HG03196 (cell line): Measurements from ENCODE around the gene LDLRAD1.
"Not testable (repeated sequence)": the region's sequence is repeated elsewhere in the genome, so short reads cannot be mapped to it uniquely, and the experiment has no call there.

Experiments used
- ATAC-seq: cut with Tn5 transposase; IDR thresholded peaks from one replicate; pipeline ENCODE4 v1.9.1; 2021; ENCODE audit not compliant: unreplicated experiment

LDLRAD1 gene, protein sequence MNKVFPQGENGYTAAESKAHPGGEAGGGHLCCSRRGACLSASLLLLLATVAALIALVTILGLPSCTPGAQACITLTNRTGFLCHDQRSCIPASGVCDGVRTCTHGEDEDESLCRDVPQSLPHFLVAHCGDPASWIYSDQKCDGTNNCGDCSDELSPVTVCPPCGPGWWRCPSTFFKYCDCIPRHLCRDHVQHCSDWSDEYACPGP

DNA sequence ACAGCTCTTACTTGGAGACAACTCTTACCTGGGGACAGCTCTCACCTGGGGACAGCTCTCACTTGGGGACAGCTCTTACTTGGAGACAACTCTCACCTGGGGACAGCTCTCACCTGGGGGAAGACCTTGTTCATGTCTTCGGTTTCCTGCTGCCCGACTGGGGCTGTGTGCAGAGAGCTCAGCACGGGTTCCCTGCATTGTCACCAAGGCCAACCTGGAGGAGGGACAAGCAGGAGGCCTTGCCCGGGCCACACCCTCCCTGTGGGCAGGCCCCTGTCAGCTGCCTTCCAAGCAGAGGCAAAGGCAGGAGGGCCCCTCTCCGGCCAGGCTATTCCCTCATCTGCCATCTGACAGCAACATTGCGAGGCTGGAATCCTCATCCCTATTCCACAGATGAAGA is at the start of gene LDLRAD1:
LDLRAD1 (minus strand) TSS at position 208 of the 400 bp plus-strand sequence; CDS start at position 134, 74 bp downstream.
- no peak for ATAC-seq

DNA sequence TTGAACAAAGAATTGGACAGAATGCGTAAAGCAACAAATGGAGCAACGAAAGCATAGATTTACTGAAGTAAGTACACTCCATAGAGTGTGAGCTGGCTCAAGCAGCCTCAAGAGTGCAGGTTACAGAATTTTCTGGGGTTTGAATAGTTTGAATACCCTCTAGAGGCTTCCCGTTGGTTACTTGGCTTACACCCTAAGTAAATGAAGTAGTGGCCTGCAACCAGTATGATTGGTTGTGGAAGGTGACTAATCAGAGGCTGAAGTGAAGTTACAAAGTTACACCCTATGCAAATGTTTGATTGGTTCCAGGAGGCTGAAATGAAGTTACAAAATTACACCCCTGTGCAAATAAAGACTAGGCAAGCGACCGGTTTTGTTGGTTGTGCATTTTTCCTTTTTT is 46.3 kb upstream of the LDLRAD1 start:
- ATAC-seq, result no peak

DNA sequence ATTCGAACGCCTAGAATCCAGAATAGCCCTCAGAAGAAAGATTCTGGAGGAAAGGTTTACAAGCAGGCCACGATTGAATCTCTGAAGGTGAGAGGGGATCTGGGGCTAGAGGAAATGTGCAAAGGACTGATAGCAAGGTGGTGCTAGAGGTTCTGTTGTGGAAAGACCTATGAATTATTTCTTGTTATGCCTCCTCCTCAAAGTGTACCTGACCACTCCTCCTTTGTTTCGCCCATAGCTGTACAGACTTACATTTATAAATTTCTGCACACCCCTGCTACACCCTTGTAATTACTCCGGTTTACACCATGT is 36.4 kb upstream of the LDLRAD1 start:
- no peak for ATAC-seq

DNA sequence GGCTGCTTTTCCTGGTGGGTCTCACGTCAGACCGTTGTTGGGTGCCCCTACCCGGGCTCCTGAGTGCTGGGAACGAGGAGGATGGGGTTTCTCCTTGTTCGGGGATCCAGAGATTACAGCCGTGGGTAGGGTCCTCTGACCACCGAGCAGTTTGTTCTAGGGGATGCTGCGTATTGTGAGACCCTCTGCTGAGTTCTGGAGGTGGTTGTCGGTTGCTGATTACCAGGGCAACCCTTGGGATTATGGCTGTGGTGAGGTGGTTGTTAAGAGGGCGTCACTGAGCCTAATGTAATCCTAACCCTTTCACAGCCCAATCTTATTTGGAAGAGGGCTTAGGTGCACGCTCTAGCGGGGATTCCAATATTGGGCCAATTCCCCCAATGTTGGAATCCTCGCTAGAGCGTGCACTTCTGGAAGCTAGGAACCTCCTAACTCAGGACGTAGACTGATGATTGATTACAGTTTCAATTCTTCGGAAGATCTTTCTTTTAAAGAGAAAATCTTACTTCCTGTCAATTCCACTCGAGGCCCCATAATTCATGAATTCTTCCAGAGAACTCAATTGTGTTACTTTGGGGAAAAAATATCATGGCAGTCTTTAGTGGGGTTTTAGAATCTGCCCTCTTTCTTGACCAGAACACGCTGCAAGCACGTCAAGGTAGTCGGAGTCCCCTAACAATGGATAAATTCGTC is 35.9 kb upstream of the LDLRAD1 start:
- peak; percentile 2 for ATAC-seq

DNA sequence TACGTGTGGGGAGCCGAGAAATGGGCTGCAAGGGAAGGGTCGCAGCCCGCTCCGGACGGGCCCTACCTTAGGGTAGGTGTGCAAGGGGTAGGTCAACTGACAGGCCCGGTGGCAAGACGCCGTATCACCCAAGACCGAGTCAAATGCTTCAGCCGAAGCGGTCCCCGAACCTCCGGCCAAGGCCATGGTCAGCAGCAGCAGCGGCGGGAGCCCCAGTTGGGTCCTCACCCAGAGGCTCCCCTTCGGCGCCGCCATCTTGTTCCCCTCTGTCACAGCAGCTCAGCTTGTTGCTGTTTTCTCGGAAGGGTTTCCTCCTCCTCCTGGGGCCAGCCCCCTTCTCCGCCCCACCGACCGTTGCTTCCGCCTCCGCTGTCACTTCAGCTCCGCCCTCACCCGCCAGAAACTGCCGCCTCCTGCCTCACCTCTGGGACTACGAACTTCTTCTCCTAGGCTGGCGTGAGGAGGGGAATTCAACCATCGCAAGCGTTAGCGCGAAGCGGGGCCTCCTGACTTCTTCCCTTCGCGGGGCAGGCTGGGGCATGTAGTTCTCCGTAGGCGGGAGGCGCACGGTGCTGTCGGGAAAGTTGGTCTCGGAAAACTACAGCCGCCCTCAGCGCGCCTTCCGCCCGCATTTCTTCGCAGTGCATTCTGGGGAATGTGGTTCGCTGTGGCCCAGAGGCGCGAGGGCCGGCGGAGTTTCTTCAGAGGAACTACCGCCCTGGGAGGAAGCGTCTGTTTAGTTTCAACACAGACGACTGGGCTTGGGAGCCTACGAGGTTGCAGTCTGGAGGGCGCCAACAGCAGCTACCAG is 35.2 kb upstream of the LDLRAD1 start, which contains the start of the genes TCEANC2 and TMEM59:
TCEANC2 (plus strand) TSS at position 675 of the 811 bp plus-strand sequence. CDS start 815 bp downstream, outside the sequence.
TMEM59 (minus strand) TSS at position 271 of the 811 bp plus-strand sequence; CDS start at position 255, 16 bp downstream.
- ATAC-seq, result peak; percentile 93

DNA sequence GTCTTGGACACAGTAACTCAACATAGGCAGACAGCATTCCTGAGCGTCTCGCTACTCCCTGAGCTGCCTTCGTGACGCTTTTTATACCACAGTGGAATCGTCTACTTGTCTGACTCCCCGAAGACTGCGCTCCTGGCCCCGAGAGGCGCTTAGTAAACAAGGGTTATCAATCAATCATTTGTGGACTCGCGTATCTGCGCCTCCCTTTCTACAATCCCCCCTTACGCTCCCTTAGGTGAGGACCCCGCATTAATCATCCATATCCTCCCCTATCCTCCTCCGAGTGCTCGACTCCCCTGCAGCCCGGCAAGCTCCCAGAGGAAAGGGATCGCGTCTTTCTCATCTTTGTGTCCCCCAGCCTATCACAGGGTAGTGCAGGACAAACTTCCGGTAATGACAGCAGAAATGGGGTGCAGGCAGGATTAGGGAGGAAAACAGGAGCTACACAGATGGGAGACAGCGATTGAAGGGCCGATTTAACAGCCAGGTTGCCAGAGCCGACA is 34.5 kb upstream of the LDLRAD1 start:
- peak; percentile 9 for ATAC-seq

DNA sequence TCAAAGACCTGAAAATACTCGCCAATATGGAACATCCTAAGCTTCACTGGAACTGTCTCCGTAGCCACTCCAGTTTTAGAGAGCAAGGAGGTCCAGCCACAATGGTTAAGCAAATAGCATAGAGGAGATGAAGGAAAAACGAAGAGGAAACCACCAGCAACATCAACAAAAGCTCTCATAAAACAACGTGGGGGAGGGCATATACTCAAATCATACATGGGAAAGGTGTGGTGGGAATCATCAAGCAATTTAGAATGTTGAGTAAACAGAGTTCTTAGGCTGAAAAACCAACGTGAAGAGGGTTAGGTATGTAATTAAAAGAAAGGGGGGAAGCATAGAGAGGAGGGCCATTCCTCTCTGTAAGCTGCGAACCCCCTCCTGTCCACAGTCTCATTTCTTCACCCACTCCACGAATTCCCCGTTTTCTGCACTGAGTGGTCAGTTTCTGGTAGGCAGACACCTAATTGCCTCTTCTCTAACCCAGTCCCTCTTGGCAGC is 34.0 kb upstream of the LDLRAD1 start:
- ATAC-seq, result no peak

DNA sequence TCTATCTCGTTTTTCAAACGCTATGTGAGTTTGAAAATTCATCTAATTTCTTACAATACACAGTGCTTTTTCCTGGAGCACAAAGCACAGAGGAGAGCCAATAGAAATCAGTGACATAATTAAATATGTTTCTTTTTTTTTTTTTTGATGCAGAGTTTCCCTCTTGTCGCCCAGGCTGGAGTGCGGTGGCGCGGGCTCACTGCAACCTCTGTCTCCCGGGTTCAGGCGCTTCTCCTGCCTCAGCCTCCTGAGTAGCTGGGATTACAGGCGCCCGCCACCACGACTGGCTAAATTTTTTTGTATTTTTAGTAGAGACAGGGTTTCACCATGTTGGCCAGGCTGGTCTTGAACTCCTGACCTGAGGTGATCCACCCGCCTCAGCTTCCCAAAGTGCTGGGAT is 32.4 kb upstream of the LDLRAD1 start:
- not testable (repeated sequence) for ATAC-seq

DNA sequence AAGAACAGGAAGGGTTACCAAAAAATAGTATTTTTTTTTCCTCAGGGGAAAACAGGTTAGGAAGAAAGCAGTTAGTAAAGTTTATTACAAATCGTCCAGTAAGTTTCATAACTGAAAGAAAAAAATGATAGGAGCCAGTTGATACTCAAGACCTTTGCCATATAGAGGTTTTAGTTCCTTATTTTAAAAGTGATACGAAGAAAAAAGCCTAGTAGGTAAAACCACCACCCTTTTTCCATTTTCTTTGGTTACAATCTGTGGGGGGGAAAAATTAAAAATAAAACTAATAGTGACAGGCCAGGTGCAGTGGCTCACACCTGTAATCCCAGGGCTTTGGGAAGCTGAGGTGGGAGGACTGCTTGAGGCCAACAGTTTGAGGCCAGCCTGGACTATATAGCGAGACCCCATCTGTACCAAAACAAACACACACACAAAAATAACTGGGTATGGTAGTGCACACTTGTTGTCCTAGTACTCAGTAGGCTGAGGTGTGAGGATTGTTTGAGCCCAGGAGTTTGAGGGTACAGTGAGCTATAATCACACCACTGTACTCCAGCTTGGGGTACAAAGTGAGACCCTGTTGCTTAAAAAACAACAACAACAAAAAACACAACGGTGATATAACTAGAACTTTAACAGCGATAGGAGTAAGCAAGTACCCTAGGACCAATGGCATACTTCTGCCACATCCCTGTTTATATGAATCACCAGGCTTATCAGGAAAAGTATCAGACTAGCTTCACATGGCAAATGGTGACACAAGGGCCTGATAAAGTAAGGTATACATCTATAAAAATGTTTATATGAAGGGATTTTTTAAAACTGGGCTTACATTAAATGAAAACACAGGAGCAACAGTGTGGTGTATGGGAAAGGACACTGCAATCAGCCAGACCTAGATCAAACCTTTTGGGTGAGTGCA is 29.7 kb upstream of the LDLRAD1 start:
- no peak for ATAC-seq

DNA sequence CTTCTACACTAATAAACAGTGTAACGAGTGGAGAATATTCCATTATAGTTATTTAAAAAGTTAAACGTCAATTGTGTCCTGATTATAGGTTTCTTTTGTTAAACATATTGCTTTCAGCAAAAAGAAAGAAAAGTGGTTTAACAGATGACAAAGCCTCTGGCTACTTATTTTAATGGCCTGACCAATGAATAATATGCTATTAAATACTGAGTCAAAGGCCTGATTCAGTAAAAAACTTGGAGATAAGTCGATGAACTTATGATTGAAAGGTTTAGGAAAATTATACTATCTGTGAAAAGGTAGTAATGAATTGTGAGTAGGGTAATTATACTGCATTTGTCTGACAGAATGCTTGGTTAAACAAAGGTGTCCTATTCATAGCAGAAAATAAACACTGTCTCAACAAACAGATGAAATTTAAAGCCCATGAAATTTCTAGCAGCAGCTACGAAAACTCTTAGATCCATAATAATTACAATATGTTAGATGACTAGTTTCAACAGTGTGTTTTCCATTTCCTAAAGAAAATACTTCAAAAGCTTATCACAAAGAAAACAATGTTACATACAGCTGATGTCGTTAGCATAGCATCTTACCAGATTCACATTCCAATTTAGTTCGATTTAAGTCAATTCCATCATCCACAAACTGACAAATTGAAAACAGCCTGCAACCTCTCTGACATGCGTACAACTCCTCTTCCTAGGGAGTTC is 28.8 kb upstream of the LDLRAD1 start:
- no peak for ATAC-seq

DNA sequence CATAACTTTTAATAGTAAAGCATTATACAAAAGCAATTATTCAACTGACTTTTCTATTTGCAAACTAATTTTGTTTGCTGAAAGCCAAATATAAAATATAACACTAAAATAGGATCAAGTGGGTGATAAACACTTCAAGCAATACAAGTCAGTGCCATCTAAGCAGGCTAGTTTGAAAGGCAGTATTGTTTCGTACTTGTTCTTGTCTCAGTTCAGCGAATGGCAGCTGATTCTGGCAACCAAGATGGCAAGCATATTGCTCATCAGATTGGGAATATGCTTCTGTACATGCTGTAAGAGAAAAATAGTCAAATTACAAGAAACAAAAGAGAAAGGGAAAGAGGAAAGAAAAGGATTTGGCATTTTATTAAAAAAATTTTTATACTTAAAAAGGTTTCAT is 27.5 kb upstream of the LDLRAD1 start:
- ATAC-seq, result no peak

DNA sequence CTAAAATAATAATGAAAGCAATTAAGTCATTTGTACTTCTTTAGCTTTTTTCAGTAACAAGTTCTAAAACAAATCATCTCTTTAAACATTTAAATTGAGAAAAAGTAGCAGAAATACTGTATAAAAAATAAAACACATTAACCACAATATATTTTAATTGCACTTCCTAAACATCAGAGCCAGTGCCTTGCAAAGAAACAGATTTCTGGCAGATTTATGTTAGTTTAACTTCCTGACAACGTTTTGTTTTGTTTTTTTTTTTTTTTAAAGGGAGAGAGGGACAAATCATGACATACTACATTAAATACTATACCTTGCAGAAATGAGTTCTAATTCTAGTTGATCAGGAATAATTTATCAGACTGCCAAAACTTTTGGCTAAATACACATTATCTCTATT is 23.8 kb upstream of the LDLRAD1 start:
- ATAC-seq, result no peak

DNA sequence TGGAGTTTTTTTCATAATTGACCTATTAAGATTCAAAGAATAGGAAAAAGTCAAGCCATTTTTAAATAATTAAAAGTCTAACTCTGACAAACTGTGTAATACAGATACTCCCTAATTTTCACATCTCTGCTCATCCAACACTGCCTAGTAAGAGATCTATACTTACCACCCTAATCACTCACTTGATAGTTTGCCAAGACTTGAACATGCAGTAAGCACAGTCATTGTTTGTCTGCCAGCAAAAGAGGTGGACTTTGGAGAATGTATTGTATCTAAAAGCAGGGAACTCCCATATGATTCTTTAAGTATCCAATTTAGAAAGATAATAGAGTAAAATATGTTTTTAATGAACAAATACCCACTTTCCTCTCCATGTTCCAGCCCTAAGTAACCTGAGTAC is 19.5 kb upstream of the LDLRAD1 start:
- no peak for ATAC-seq

DNA sequence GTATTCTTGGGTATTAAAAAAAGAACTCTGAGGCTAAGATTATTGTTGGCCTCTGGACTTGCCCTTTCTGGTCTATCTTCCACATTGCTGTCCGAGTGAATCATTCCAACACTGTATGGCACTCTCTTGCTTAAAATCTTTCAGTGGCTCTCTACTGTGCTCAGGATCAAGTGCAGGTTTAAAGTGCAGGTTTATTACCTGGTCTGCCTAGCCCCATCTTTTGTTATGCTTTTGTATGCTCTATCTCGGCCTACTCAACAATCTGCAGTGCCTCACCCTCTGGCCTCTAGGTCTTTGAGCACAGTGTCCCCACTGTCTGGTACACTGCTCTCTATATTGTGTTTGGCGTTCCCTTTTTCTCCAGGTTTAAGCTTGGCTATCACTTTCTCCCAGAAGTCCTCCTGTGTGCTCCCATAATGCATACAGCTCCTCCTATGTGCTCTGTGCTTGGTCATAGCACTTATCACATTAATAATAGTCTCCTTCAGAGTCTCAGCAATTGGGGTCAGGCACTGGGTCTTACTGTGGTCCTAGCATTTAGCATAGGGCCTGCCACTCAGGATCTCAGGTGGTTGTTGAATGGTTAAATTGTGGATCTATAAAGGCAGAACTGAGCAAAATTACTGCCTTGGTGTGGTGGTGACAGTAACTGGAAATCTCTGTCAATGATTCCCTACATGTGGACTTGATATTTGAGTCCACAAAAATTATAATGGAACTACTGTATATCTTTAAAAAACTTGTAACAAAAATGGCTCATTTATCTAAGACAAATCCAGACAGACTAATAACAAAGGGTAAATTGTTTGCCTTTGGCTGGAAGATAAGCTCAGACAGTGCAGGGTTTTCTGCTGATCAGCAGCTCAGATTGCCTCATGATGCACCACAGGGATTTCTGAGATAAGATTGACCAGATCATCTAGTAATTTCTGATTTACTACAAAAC is 10.6 kb upstream of the LDLRAD1 start:
- ATAC-seq, result no peak

DNA sequence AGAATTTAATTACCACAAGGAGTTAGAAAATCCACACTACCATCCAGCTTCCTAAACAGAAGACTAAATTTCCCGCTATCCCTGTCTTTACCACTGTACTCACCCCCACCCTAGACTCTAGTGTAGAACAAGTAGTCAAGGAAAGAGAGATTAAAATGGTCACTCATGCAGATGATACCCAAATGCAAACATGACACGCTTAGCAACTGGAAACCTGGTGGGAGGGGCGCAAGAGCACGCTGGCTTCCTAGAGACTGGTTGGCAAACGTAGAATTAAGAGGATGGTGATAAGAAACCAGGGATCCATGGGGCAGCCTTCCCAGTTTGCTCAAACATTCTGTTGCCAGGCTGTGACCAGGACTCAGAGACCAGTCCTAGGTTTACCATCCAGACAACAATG is 9.9 kb upstream of the LDLRAD1 start:
- ATAC-seq, result no peak

DNA sequence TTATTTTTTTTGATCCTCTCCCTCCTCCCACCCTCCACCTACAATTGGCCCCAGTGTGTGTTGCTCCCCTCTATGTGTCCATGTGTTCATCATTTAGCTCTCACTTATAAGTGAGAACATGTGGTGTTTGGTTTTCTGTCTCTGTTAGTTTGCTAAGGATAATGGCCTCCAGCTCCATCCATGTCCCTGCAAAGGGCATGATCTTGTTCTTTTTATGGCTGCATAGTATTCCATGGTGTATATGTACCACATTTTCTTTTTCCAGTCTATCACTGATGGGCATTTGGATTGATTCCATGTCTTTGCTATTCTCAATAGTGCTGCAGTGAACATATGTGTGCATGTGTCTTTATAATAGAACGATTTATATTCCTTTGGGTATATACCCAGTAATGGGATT is 6.8 kb upstream of the LDLRAD1 start:
- ATAC-seq, result not testable (repeated sequence)

DNA sequence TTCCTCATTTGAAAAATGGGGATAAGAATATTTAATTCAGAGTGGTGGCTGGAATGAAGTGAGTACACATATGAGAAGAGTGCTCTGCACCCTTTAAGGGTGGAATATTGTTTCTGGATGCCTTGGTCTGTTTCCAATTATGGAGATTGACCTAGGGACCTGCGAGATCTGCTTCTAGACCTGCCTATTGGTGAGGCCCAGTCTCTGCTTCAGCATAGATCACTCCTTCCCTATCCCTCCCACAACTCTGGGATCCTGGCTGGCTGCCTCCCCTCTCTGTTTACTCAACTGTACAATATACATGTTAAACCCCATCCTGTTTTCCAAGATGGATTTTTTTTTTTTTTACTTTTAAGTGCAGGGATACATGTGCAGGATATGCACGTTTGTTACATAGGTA is 6.4 kb upstream of the LDLRAD1 start:
- no peak for ATAC-seq

DNA sequence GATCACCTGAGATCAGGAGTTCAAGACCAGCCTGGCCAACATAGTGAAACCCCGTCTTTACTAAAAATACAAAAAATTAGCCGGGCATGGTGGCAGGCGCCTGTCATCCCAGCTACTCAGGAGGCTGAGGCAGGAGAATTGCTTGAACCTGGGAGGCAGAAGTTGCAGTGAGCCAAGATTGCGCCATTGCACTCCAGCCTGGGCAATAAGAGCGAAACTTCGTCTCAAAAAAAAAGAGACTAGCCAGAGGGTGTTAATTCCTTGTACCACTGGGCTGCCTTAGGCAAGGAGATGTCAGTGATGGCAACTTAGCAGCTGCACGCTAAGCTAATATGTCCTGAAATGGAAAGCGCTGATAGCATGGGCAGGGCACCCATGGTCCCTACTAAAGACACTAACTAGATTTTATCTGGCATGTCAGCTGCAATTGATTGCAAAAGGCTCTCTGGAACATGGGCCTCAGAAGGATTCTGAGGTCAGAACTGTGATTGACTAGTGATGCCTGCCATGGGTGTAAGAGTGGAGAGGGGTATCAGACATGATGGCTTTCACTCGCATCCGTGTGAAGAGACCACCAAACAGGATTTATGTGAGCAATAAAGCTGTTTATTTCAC is 1.7 kb upstream of the LDLRAD1 start:
- not testable (repeated sequence) for ATAC-seq
